ENCODE results near the gene PSMA5. TPM values are rescaled to one million over a fixed set of nuclear protein-coding genes. Genes with fewer than 3 reads are reported as not detected.

Gene PSMA5
- total RNA-seq, 1 donor from 2014 or later, result 143 TPM

GRCh38 chr1:109368464-109368863 is 57.8 kb downstream of the PSMA5 start:
- Histone ChIP-seq H3K36me3 (ENCODE audit: insufficient read depth, low read length) (peaks cover 5% of the 10 kb centered on the region), H3K79me2 (ENCODE audit: insufficient read depth, low read length) (peaks cover 20% of the 10 kb centered on the region), H3K4me3 (ENCODE audit: insufficient read depth, low read depth, low read length) (no peak overlapping the region), H3K4me2 (ENCODE audit: low read length) (no peak overlapping the region), H2AFZ (ENCODE audit: low read depth, low read length) (no peak overlapping the region), H3K27me3 (ENCODE audit: insufficient read depth, low read length) (no peaks in the 10 kb centered on the region), H3K9ac (ENCODE audit: low read length) (no peak overlapping the region), H3K9me3 (ENCODE audit: insufficient read depth, low read depth, low read length) (no peaks in the 10 kb centered on the region), H4K20me1 (ENCODE audit: insufficient read depth, low read length) (no peaks in the 10 kb centered on the region), H3K4me1 (ENCODE audit: insufficient read depth, low read length) (peaks cover 38% of the 10 kb centered on the region), H3K27ac (ENCODE audit: low read depth, low read length) (peak overlapping the region; percentile 95)
- H3K9me3 Mint-ChIP-seq (ENCODE audit: unreplicated experiment), result no peaks in the 10 kb centered on the region
- no peak overlapping the region for H3K4me3 Mint-ChIP-seq (ENCODE audit: unreplicated experiment)
- DNase-seq (ENCODE audit: low read depth) (no peak), FAIRE-seq (no peak)
- H3K27me3 Mint-ChIP-seq (ENCODE audit: low read depth, unreplicated experiment), result no peaks in the 10 kb centered on the region
- peak overlapping the region; percentile 97 for H3K27ac Mint-ChIP-seq (ENCODE audit: unreplicated experiment)
- H3K36me3 Mint-ChIP-seq (ENCODE audit: low read depth, unreplicated experiment), result peaks cover 12% of the 10 kb centered on the region
- peaks cover 40% of the 10 kb centered on the region for H3K4me1 Mint-ChIP-seq (ENCODE audit: low read depth, unreplicated experiment)
- TF ChIP-seq CTCF (IDR thresholded peaks at IDR 0.05; ENCODE audit: insufficient read depth, low read depth, low read length) (no peak), EZH2 (IDR thresholded peaks at IDR 0.05; ENCODE audit: insufficient read depth, low read length) (no peak)

GRCh38 chr1:109367626-109368025 is 58.6 kb downstream of the PSMA5 start:
- no peaks in the 10 kb centered on the region for H3K9me3 Mint-ChIP-seq (ENCODE audit: unreplicated experiment)
- Histone ChIP-seq H3K27me3 (ENCODE audit: insufficient read depth, low read length) (no peaks in the 10 kb centered on the region), H4K20me1 (ENCODE audit: insufficient read depth, low read length) (no peaks in the 10 kb centered on the region), H2AFZ (ENCODE audit: low read depth, low read length) (no peak overlapping the region), H3K4me1 (ENCODE audit: insufficient read depth, low read length) (peaks cover 38% of the 10 kb centered on the region), H3K4me2 (ENCODE audit: low read length) (no peak overlapping the region), H3K9me3 (ENCODE audit: insufficient read depth, low read depth, low read length) (no peaks in the 10 kb centered on the region), H3K27ac (ENCODE audit: low read depth, low read length) (no peak overlapping the region), H3K79me2 (ENCODE audit: insufficient read depth, low read length) (peaks cover 12% of the 10 kb centered on the region), H3K36me3 (ENCODE audit: insufficient read depth, low read length) (peaks cover 5% of the 10 kb centered on the region), H3K9ac (ENCODE audit: low read length) (no peak overlapping the region), H3K4me3 (ENCODE audit: insufficient read depth, low read depth, low read length) (no peak overlapping the region)
- FAIRE-seq (no peak), DNase-seq (ENCODE audit: low read depth) (no peak)
- TF ChIP-seq CTCF (IDR thresholded peaks at IDR 0.05; ENCODE audit: insufficient read depth, low read depth, low read length), result no peak
- TF ChIP-seq EZH2 (IDR thresholded peaks at IDR 0.05; ENCODE audit: insufficient read depth, low read length), result no peak
- H3K27ac Mint-ChIP-seq (ENCODE audit: unreplicated experiment), result peak overlapping the region; percentile 6
- H3K27me3 Mint-ChIP-seq (ENCODE audit: low read depth, unreplicated experiment), result no peaks in the 10 kb centered on the region
- no peak overlapping the region for H3K4me3 Mint-ChIP-seq (ENCODE audit: unreplicated experiment)
- peaks cover 33% of the 10 kb centered on the region for H3K4me1 Mint-ChIP-seq (ENCODE audit: low read depth, unreplicated experiment)
- peaks cover 12% of the 10 kb centered on the region for H3K36me3 Mint-ChIP-seq (ENCODE audit: low read depth, unreplicated experiment)

GRCh38 chr1:109365642-109366204 is 60.5 kb downstream of the PSMA5 start:
- Mint-ChIP-seq H3K36me3 (ENCODE audit: low read depth, unreplicated experiment) (peaks cover 12% of the 10 kb centered on the region), H3K27ac (ENCODE audit: unreplicated experiment) (no peak overlapping the region), H3K9me3 (ENCODE audit: unreplicated experiment) (no peaks in the 10 kb centered on the region), H3K4me3 (ENCODE audit: unreplicated experiment) (no peak overlapping the region), H3K27me3 (ENCODE audit: low read depth, unreplicated experiment) (no peaks in the 10 kb centered on the region), H3K4me1 (ENCODE audit: low read depth, unreplicated experiment) (peaks cover 25% of the 10 kb centered on the region)
- peaks cover 6% of the 10 kb centered on the region for H3K79me2 ChIP-seq (ENCODE audit: insufficient read depth, low read length)
- H3K4me1 ChIP-seq (ENCODE audit: insufficient read depth, low read length), result peaks cover 22% of the 10 kb centered on the region
- H3K4me3 ChIP-seq (ENCODE audit: insufficient read depth, low read depth, low read length), result no peak overlapping the region
- no peak overlapping the region for H3K27ac ChIP-seq (ENCODE audit: low read depth, low read length)
- no peaks in the 10 kb centered on the region for H4K20me1 ChIP-seq (ENCODE audit: insufficient read depth, low read length)
- no peak overlapping the region for H3K4me2 ChIP-seq (ENCODE audit: low read length)
- H3K9me3 ChIP-seq (ENCODE audit: insufficient read depth, low read depth, low read length), result no peaks in the 10 kb centered on the region
- H3K36me3 ChIP-seq (ENCODE audit: insufficient read depth, low read length), result peaks cover 5% of the 10 kb centered on the region
- DNase-seq (ENCODE audit: low read depth) (no peak), FAIRE-seq (peak; percentile 32)
- no peak overlapping the region for H2AFZ ChIP-seq (ENCODE audit: low read depth, low read length)
- no peaks in the 10 kb centered on the region for H3K27me3 ChIP-seq (ENCODE audit: insufficient read depth, low read length)
- no peak overlapping the region for H3K9ac ChIP-seq (ENCODE audit: low read length)
- TF ChIP-seq EZH2 (IDR thresholded peaks at IDR 0.05; ENCODE audit: insufficient read depth, low read length) (no peak), CTCF (IDR thresholded peaks at IDR 0.05; ENCODE audit: insufficient read depth, low read depth, low read length) (no peak)
